ENCODE results near the gene ZNF516. TPM values are rescaled to one million over a fixed set of nuclear protein-coding genes. Genes with fewer than 3 reads are reported as not detected.
"Not testable (repeated sequence)": the region's sequence is repeated elsewhere in the genome, so short reads cannot be mapped to it uniquely, and the experiment has no call there.

The ZNF516 gene
- total RNA-seq, 1 donor from 2014 or later = 75.6 TPM

DNA sequence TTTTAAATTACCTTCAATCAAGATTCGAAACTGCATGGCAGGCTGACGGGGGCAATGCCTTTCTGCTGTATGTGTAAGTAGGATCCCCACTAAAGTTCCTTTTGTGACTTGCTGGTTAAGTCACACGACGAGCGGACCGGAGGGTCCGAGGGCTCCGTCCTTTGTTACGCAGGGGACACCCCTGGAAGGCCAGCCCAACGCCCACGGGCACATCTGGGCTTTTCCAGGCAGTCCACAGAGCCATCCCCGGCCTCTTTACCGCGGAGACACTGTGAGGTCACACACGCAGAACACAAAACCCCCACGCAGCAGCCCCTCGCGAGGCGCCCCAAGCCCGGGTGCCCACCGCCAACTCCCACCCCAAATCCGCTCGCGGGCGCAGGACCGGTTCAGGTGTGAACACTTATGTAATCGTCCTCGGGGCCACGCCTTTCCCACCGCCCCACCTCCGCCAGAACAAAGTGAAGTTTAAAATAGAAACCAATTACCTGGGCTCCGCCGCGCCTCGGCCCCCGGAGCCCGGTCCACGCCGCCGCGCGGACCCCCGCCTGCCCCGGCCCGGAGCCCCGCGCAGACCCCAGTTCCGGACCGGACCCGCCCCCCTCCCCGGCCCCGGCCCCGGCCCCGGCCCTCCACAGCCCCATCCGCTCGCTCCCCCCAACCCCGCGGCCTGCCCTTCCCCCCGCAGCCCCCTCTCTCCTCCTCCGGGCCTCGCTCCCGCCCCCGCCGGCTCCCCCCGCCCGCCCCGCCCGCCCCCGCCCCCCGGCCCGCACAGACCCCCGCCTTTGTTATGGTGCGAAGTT, 4.2 kb downstream of the ZNF516 start:
- no peak for DNase-seq (ENCODE audit: low spot score)

DNA sequence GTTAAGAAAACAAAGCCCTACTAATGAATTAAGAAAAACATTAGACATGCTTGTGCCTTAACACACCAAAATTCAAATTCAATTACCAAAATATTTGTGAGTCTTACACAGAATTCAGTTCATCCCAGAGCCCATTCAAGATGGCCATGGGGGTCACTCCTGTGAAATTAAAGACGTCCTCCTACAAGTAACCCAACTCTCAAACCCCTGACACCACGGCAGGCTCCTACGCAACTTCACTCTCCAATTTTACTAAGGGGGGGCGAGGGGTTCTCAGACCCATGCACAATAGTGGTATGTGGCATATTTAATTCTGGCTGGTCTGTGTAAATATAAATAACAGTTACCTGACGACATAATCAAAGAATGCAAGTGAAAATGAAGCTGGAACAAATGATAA, 5.0 kb downstream of the ZNF516 start:
- no peak for DNase-seq (ENCODE audit: low spot score)

- DNase-seq (ENCODE audit: low spot score) = no peak
These were observed 6.0 kb downstream of the ZNF516 start for GRCh38 chr18:76489081-76489480.

GRCh38 chr18:76488190-76488589, 6.9 kb downstream of the ZNF516 start:
- DNase-seq (ENCODE audit: low spot score) = no peak

GRCh38 chr18:76487782-76488181, 7.3 kb downstream of the ZNF516 start:
- DNase-seq (ENCODE audit: low spot score) = no peak

- DNase-seq (ENCODE audit: low spot score) = no peak
These were observed 8.0 kb downstream of the ZNF516 start for GRCh38 chr18:76487070-76487469.

DNA sequence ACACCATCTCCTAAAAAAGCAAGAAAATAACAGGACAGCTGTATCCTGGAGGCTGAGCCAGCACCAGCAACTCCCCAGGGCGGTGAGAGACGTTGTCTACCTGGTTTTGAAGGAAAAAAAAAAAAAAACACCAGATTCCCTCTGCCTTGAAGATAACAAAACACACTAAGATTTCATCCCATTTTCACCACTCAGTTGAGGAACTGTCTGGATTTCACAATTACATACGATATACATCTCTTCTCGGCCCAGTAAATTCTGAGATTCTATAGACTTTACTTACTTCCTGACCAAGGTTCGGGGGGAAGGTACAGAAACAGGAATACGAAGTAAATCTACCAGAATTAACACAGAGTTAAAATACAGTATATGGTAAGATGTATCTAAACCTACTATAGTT, 8.5 kb downstream of the ZNF516 start:
- DNase-seq (ENCODE audit: low spot score) = no peak

DNA sequence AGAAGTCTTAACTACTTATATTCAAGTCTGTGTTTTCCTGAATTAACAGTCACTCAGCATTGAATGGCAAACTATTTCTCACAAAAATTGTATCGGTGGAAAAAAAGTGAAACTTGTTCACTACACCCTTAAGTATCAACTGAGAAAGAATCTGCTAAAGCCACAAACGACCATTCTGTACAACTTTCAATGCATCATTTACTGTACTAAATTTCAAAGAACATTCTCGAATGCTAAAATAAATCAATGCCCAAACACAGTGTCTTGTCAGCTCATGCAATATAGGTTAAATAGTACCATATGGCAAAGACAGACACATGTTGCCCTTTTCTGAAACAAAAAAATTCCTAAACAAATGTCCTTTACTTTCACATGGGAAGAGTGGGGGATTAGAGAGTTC, 9.0 kb downstream of the ZNF516 start:
- DNase-seq (ENCODE audit: low spot score) = no peak

- no peak for DNase-seq (ENCODE audit: low spot score)
These were observed 10.2 kb downstream of the ZNF516 start for GRCh38 chr18:76484749-76485387.

- no peak for DNase-seq (ENCODE audit: low spot score)
These were observed 11.3 kb downstream of the ZNF516 start for GRCh38 chr18:76483780-76484179.

DNA sequence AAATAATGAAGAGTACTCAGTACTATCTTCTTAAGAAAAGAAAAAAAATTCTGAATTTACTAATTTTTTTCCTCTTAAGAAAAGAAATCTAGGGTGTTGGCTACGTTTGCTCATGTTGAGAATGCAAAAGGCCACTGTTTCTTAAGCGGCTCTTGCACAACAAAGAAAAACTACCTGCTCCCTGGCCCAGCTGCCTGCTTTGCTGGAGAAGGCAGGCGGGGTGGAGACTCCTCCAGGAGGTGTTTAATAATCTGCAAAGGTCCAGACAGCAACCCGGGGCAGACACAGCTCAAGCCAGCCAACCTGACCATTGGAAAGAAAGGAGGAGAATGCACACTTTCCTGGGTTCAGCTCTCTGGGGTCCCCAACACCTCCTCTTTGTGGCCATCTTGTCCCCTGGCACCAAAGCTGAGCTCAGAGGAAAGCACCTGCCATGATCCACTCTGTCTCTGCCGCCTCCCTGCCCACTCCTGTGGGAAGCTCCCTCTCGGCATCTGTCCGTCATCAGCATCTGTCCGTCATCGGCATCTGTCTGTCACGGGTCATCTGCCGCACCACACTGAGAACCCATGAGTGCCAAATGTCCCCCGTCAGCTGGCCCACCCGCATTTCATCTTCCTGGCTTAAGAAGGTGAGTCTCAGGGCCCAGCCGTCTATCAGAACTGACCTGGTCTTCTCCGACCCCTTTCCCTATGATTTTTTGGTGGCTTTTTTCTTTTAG, 11.9 kb downstream of the ZNF516 start:
- no peak for DNase-seq (ENCODE audit: low spot score)

DNA sequence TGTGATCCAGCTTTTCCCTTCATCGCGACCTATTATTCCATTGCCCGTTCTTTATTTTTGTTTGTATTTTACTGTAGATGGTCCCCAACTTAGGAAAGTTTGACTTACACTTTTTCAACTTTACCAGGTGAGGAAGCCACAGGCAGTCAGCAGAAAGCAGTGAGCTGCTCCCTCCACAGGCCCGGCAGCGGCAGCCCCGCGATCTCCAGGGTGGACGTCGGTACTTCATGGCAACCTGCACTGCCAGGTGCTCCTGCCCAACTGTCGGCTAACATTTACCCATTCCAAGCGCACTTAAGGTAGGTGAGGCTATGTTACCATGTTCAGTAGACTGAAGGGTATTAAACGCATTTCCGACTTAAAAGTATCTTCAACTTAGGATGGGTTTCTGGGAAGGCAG, 12.8 kb downstream of the ZNF516 start:
- DNase-seq (ENCODE audit: low spot score) = no peak

DNA sequence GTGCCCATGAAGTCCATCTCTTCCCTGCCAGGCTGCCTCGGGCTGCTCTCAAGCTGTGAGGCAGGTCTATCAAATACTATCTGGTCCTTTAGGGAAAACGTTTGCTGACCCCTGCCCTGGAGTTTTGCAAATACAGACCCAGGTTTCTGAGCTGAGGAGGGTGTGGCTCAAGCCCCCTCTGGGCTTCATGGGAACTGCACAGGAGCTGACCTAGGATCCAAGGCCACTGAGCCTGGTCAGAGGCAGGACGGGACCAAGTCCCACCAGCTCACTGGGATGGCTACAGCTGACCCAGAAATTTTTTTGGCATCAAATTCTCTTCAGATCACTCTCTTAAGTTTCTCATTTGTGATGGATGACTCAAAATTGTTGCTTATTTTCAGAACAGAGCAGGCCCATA, 14.1 kb downstream of the ZNF516 start:
- no peak for DNase-seq (ENCODE audit: low spot score)

GRCh38 chr18:76479351-76480238, 15.4 kb downstream of the ZNF516 start:
- DNase-seq (ENCODE audit: low spot score) = no peak

- DNase-seq (ENCODE audit: low spot score) = no peak
These were observed 18.1 kb downstream of the ZNF516 start for GRCh38 chr18:76476665-76477561.

- DNase-seq (ENCODE audit: low spot score) = no peak
These were observed 19.4 kb downstream of the ZNF516 start for GRCh38 chr18:76475450-76476194.

GRCh38 chr18:76474824-76475223, 20.2 kb downstream of the ZNF516 start:
- DNase-seq (ENCODE audit: low spot score) = no peak

GRCh38 chr18:76473521-76473920, 21.5 kb downstream of the ZNF516 start:
- not testable (repeated sequence) for DNase-seq (ENCODE audit: low spot score)

GRCh38 chr18:76472829-76473228, 22.2 kb downstream of the ZNF516 start:
- DNase-seq (ENCODE audit: low spot score) = no peak

GRCh38 chr18:76471593-76471992, 23.4 kb downstream of the ZNF516 start:
- no peak for DNase-seq (ENCODE audit: low spot score)

Data from ureter (tissue), 1 donor.